Vagina (tissue), 2 donors: ENCODE data around the gene VWA3B. TPM values are rescaled to one million over a fixed set of nuclear protein-coding genes. Genes with fewer than 3 reads are reported as not detected.
"Not testable (repeated sequence)": the region's sequence is repeated elsewhere in the genome, so short reads cannot be mapped to it uniquely, and the experiment has no call there.

Experiments used
- DNase-seq, 2 donors: peaks; one replicate each; pipeline ENCODE4 v3.0.0-alpha.2; 2017; ENCODE audit errors: extremely low spot score in 2 of 2
- H3K27ac ChIP-seq: fragments of 200-600 bp; sonication (generic); one replicate; pipeline ENCODE4 v1.5.1; 2019
- H3K27me3 ChIP-seq: fragments of 200-600 bp; sonication (generic); one replicate; pipeline ENCODE4 v1.5.1; 2019
- H3K36me3 ChIP-seq, 2 donors: fragments of 200-600 bp; sonication (generic); one replicate each; pipeline ENCODE4 v1.5.1; 2017 to 2019
- H3K4me1 ChIP-seq: fragments of 200-600 bp; sonication (generic); one replicate; pipeline ENCODE4 v1.5.1; 2019
- H3K4me3 ChIP-seq, 2 donors: fragments of 200-600 bp; sonication (generic); 1 replicate in 1 of 2; 2 replicates in 1 of 2; pipeline ENCODE4 v1.5.1; 2016 to 2019
- H3K9me3 ChIP-seq: fragments of 200-600 bp; sonication (generic); one replicate; pipeline ENCODE4 v1.5.1; 2019
- POLR2A ChIP-seq, 2 donors: fragments of 450-650 bp; IDR thresholded peaks; one replicate each; pipeline ENCODE4 v1.6.1; 2017; ENCODE audit warnings: antibody characterized with exemption in 2 of 2, mild to moderate bottlenecking in 2 of 2, moderate library complexity in 2 of 2
- POLR2AphosphoS5 ChIP-seq, 2 donors: sonication (generic); formaldehyde crosslinking; IDR thresholded peaks; one replicate each; pipeline ENCODE4 v1.9.0; 2017; ENCODE audit warnings: antibody characterized with exemption in 2 of 2, mild to moderate bottlenecking in 2 of 2, low read depth in 1 of 2; ENCODE audit not compliant: insufficient read depth in 1 of 2
- intact Hi-C: fragments of 100-400 bp; cut with DNase I; formaldehyde crosslinking; loops from one replicate; pipeline ENCODE4 v1.15.1; 2023
- total RNA-seq: library from RNA; depleted of rRNA; stranded (reverse); fragments of >200 nt; gene quantifications from one replicate; pipeline ENCODE4 v1.2.3, GENCODE V29; 2016
- TF ChIP-seq, protein P1 (sequence below), 3 experiments: fragments of 450-650 bp in 2 of 3; fragments of 200-600 bp in 1 of 3; sonication (generic) in 1 of 3; IDR thresholded peaks; one replicate each; pipeline ENCODE4 v1.5.1; 2017 to 2019; ENCODE audit warnings: antibody characterized with exemption in 3 of 3, mild to moderate bottlenecking in 2 of 3, moderate library complexity in 2 of 3

The VWA3B gene
- total RNA-seq, 1 donor from 2014 or later, result not detected

DNA sequence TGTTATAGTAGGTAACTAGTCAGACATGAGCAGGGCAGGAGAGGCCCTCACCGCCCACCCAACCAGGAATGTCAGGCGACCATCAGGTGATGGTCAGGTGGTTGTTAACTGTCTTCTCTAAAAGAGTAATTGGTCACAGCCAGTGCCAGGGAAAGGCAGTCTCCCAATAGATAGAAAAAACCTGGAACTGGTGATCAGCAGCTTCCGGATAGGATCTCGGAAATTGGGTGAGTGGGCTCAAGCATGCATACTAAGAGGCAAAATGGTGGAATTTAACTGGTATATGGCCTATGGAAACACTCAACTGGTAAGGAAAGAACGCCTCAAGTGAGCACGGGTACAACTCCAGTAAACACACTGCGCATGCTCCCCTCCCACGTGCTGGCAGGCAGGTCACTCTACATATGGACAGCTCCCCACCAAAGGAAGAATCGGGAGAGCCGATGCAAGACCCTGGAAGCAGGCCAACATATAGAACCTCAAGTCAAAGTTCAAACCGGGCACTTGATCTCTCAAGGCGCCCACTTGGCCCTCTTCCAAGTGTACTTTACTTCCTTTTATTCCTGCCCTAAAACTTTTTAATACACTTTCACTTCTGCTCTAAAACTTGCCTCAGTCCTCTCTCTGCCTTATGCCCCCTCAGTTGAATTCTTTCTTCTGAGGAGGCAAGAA is 47.7 kb upstream of the VWA3B start:
- intact Hi-C loops, result no loop called here
- Histone ChIP-seq H3K36me3 (no peaks in the 10 kb centered on the region), H3K27me3 (no peaks in the 10 kb centered on the region), H3K9me3 (no peaks in the 10 kb centered on the region), H3K4me3 (no peak overlapping the region), H3K27ac (no peak overlapping the region), H3K4me1 (no peaks in the 10 kb centered on the region)
- DNase-seq, result no peak
- no peak for TF ChIP-seq POLR2AphosphoS5 (IDR thresholded peaks at IDR 0.05; ENCODE audit: insufficient read depth in 1 of 2, low read depth in 1 of 2)
- TF ChIP-seq, protein P1, sequence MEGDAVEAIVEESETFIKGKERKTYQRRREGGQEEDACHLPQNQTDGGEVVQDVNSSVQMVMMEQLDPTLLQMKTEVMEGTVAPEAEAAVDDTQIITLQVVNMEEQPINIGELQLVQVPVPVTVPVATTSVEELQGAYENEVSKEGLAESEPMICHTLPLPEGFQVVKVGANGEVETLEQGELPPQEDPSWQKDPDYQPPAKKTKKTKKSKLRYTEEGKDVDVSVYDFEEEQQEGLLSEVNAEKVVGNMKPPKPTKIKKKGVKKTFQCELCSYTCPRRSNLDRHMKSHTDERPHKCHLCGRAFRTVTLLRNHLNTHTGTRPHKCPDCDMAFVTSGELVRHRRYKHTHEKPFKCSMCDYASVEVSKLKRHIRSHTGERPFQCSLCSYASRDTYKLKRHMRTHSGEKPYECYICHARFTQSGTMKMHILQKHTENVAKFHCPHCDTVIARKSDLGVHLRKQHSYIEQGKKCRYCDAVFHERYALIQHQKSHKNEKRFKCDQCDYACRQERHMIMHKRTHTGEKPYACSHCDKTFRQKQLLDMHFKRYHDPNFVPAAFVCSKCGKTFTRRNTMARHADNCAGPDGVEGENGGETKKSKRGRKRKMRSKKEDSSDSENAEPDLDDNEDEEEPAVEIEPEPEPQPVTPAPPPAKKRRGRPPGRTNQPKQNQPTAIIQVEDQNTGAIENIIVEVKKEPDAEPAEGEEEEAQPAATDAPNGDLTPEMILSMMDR (IDR thresholded peaks at IDR 0.05), result no peak
- TF ChIP-seq POLR2A (IDR thresholded peaks at IDR 0.05), result no peak

DNA sequence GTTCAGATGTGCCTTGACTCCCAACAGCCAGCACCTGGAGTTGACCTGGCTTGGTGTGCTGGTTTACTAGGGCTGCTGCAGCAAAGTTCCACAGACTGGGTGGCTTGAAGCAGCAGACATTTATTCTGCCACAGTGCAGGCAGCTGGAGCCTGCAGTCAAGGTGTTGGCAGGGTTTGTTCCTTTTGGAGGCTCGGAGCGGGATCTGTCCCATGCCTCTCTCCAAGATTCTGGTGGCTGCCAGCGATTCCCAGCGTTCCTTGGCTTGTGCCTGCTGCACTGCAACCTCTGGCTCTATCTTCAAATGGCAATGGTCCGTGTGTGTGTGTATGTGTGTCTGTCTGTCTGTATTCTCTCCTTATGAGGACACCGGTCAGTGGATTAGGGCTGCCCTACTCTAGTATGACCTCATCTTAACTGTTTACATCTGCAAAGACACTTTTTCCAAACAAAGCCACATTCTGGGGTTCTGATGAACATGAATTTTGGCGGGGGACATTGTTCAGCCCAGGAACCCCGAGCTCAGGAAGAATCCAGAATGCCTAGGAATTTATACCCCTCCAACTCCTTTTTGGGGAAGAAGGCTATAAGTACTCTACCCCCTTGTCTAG is 46.5 kb upstream of the VWA3B start:
- Histone ChIP-seq H3K27ac (no peak overlapping the region), H3K9me3 (no peaks in the 10 kb centered on the region), H3K27me3 (no peaks in the 10 kb centered on the region), H3K36me3 (no peaks in the 10 kb centered on the region), H3K4me3 (no peak overlapping the region), H3K4me1 (no peaks in the 10 kb centered on the region)
- intact Hi-C loops, result no loop called here
- no peak for DNase-seq
- no peak for TF ChIP-seq POLR2A (IDR thresholded peaks at IDR 0.05)
- TF ChIP-seq POLR2AphosphoS5 (IDR thresholded peaks at IDR 0.05; ENCODE audit: insufficient read depth in 1 of 2, low read depth in 1 of 2), result no peak
- TF ChIP-seq, protein P1 (IDR thresholded peaks at IDR 0.05), result no peak

GRCh38 chr2:98043101-98043500 is 43.9 kb upstream of the VWA3B start:
- no peak overlapping the region for H3K27ac ChIP-seq
- no peaks in the 10 kb centered on the region for H3K4me1 ChIP-seq
- H3K36me3 ChIP-seq, result no peaks in the 10 kb centered on the region
- no peaks in the 10 kb centered on the region for H3K27me3 ChIP-seq
- intact Hi-C loops, result no loop called here
- TF ChIP-seq, protein P1 (IDR thresholded peaks at IDR 0.05), result no peak
- TF ChIP-seq POLR2AphosphoS5 (IDR thresholded peaks at IDR 0.05; ENCODE audit: insufficient read depth in 1 of 2, low read depth in 1 of 2) (no peak), POLR2A (IDR thresholded peaks at IDR 0.05) (no peak)
- no peak overlapping the region for H3K4me3 ChIP-seq
- H3K9me3 ChIP-seq, result no peaks in the 10 kb centered on the region
- DNase-seq, result no peak

DNA sequence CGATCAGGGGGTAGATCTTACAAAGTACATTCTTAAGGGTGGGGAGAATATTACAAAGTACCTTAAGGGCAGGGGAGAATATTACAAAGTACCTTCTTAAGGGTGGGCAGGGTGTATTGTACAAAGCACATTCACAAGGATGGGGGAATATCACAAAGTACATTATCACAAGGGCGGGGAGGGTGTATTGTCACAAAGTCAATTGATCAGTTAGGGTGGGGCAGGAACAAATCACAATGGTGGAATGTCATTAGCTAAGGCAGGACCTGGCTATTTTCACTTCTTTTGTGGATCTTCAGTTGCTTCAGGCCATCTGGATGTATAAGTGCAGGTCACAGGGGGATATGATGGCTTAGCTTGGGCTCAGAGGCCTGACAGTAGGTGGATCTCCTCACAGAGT is 42.2 kb upstream of the VWA3B start:
- DNase-seq, result peak in 1 of 2 donors; percentile 44
- H3K4me3 ChIP-seq, intact Hi-C loops, H3K36me3 ChIP-seq, H3K27ac ChIP-seq, H3K27me3 ChIP-seq, H3K9me3 ChIP-seq, H3K4me1 ChIP-seq: not testable (repeated sequence)

DNA sequence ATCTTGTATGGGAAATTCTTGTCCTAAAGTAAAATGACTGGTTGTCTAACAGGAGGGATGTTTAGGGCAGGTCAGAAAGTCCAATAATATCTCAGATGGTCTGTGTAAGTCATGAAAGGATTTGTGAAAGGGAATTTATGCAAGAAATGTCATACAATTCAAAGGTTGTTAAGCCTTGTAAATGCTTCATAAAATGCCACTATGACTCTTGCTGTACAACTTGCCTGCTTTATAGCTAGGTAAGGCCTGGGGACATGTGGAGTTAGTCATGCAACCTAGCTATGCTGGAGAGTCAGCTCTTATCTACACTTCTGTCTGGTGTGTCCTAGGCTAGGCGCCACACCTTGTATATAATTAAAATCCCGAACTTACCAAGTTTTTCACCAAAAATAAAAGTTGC is 36.9 kb upstream of the VWA3B start:
- Histone ChIP-seq H3K4me3 (no peak overlapping the region), H3K27me3 (no peaks in the 10 kb centered on the region), H3K36me3 (no peaks in the 10 kb centered on the region), H3K27ac (no peak overlapping the region), H3K9me3 (no peaks in the 10 kb centered on the region), H3K4me1 (no peaks in the 10 kb centered on the region)
- DNase-seq, result peak in 1 of 2 donors; percentile 27
- no peak for TF ChIP-seq POLR2AphosphoS5 (IDR thresholded peaks at IDR 0.05; ENCODE audit: insufficient read depth in 1 of 2, low read depth in 1 of 2)
- TF ChIP-seq, protein P1 (IDR thresholded peaks at IDR 0.05), result no peak
- no peak for TF ChIP-seq POLR2A (IDR thresholded peaks at IDR 0.05)
- intact Hi-C loops, result no loop called here
